H1 (cell line): ENCODE measurements around the gene KRT3. TPM values are rescaled to one million over a fixed set of nuclear protein-coding genes. Genes with fewer than 3 reads are reported as not detected.

Source experiments
- BRCA1 ChIP-seq: IDR thresholded peaks from 2 replicates; pipeline ENCODE4 v1.6.1; 2012; ENCODE audit warnings: low read depth, low read length, improper control_type of control experiment
- CBX5 ChIP-seq: fragments of 300-800, 300-1000 bp; sonication (generic); IDR thresholded peaks from 2 replicates; pipeline ENCODE4 v1.7.1; 2016; ENCODE audit warnings: antibody characterized with exemption, low read length, low read depth
- CEBPB ChIP-seq: IDR thresholded peaks from 2 replicates; pipeline ENCODE4 v1.6.1; 2012; ENCODE audit warnings: low read depth, low read length
- NANOG ChIP-seq: IDR thresholded peaks from 2 replicates; pipeline ENCODE4 v1.6.1; 2011; ENCODE audit warnings: low read length, low read depth, mild to moderate bottlenecking, inconsistent platforms; ENCODE audit not compliant: insufficient read depth, poor library complexity, severe bottlenecking
- RBBP5 ChIP-seq: IDR thresholded peaks from 2 replicates; pipeline ENCODE4 v1.7.1; 2012; ENCODE audit warnings: low read depth, mild to moderate bottlenecking, inconsistent platforms, low read length, moderate library complexity, borderline replicate concordance
- TAF7 ChIP-seq: optimal IDR thresholded peaks from 2 replicates; pipeline ENCODE3; 2011; ENCODE audit warnings: low read depth, mild to moderate bottlenecking, inconsistent platforms, low read length, moderate library complexity, borderline replicate concordance
- ZNF274 ChIP-seq: IDR thresholded peaks from 2 replicates; pipeline ENCODE4 v1.7.0; 2012; ENCODE audit warnings: low read length, borderline replicate concordance; ENCODE audit errors: extremely low read depth
- polyA plus RNA-seq, 7 experiments: library from polyadenylated mRNA; depleted of rRNA in 3 of 7; stranded (reverse) in 5 of 7; unstranded in 2 of 7; fragments of >200 nt in 5 of 7; fragments of 200-250 nt in 2 of 7; gene quantifications; 1 replicate in 5 of 7; 2 replicates in 1 of 7; 4 replicates in 1 of 7; pipeline versions ENCODE4 v1.2.1 to v1.2.3, GENCODE V29; 2011 to 2013; ENCODE audit warnings: missing spikeins in 2 of 7, mixed read lengths in 2 of 7
- total RNA-seq: library from RNA; stranded (reverse); fragmentation: NEBNext Ultra II Directional; extraction: Animal tissue kit (Norgen Biotek cat#: 25700); gene quantifications from 2 replicates; pipeline ENCODE4 v1.2.1, GENCODE V29; 2021

Gene KRT3
- total and polyA plus RNA-seq, 2 of the 8 experiments (the other 6 are each of a cell fraction or from before 2014, with no cell fraction given) = not detected

- TF ChIP-seq BRCA1 = no peak
- no peak for TF ChIP-seq TAF7
- TF ChIP-seq CBX5 = no peak
- no peak for TF ChIP-seq ZNF274
- no peak for TF ChIP-seq CEBPB
- TF ChIP-seq RBBP5 = no peak
- no peak for TF ChIP-seq NANOG
Observed at GRCh38 chr12:52783563-52784316, 12.2 kb downstream of the KRT3 start (continued).
